Suprapubic skin (tissue), 4 donors: Measurements from ENCODE around the gene METTL25B. TPM values are rescaled to one million over a fixed set of nuclear protein-coding genes. Genes with fewer than 3 reads are reported as not detected.

Source experiments
- DNase-seq, 2 donors: peaks; one replicate each; pipeline ENCODE4 v3.0.0-alpha.2; 2019; ENCODE audit warnings: low spot score in 2 of 2
- H3K27ac ChIP-seq: fragments of 200-600 bp; sonication (generic); one replicate; pipeline ENCODE4 v1.5.1; 2019
- H3K27me3 ChIP-seq: fragments of 200-600 bp; sonication (generic); one replicate; pipeline ENCODE4 v1.5.1; 2019
- H3K36me3 ChIP-seq: fragments of 200-600 bp; sonication (generic); one replicate; pipeline ENCODE4 v1.5.1; 2019
- H3K4me1 ChIP-seq: fragments of 200-600 bp; sonication (generic); one replicate; pipeline ENCODE4 v1.5.1; 2019
- H3K4me3 ChIP-seq: fragments of 200-600 bp; sonication (generic); one replicate; pipeline ENCODE4 v1.5.1; 2019; ENCODE audit warnings: mild to moderate bottlenecking
- H3K9me3 ChIP-seq: fragments of 200-600 bp; sonication (generic); one replicate; pipeline ENCODE4 v1.5.1; 2019
- CTCF ChIP-seq, 2 donors: fragments of 200-600 bp in 1 of 2; fragments of 450-650 bp in 1 of 2; sonication (generic) in 1 of 2; IDR thresholded peaks; one replicate each; pipeline ENCODE4 v1.5.1; 2016 to 2019; ENCODE audit warnings: antibody characterized with exemption in 2 of 2, mild to moderate bottlenecking in 1 of 2, moderate library complexity in 1 of 2
- EP300 ChIP-seq: sonication (generic); formaldehyde crosslinking; IDR thresholded peaks from one replicate; pipeline ENCODE4 v1.6.1; 2017; ENCODE audit warnings: antibody characterized with exemption
- POLR2A ChIP-seq, 2 donors: fragments of 450-650 bp; IDR thresholded peaks; one replicate each; pipeline ENCODE4 v1.6.1; 2017; ENCODE audit warnings: antibody characterized with exemption in 2 of 2, mild to moderate bottlenecking in 2 of 2, moderate library complexity in 2 of 2
- POLR2AphosphoS5 ChIP-seq, 3 donors: sonication (generic); formaldehyde crosslinking; IDR thresholded peaks; one replicate each; pipeline ENCODE4 v1.6.1; 2017; ENCODE audit warnings: antibody characterized with exemption in 3 of 3
- WGBS: methylation state at CpG from one replicate; pipeline ENCODE4 v1.1.5; 2018; 5-methylcytosine and 5-hydroxymethylcytosine counted together
- total RNA-seq, 4 donors: library from RNA; depleted of rRNA; stranded (reverse); fragments of >200 nt; gene quantifications; one replicate each; pipeline ENCODE4 v1.1.0, GENCODE V29; 2016

Gene METTL25B
- total RNA-seq, 4 donors from 2014 or later, result 20.7 to 40.3 (median 34.2) TPM

GRCh38 chr1:156703741-156704140 lies 24.5 kb upstream of the METTL25B start:
- no peak for DNase-seq
- Histone ChIP-seq H3K27me3 (peaks cover 3% of the 10 kb centered on the region), H3K9me3 (no peaks in the 10 kb centered on the region), H3K4me1 (peaks cover 59% of the 10 kb centered on the region), H3K27ac (no peak overlapping the region), H3K36me3 (peaks cover 11% of the 10 kb centered on the region), H3K4me3 (peak overlapping the region; percentile 55)
- WGBS, result 50% methylated on average over 1 of the region's 4 CpGs
- TF ChIP-seq EP300 (no peak), CTCF (IDR thresholded peaks at IDR 0.05) (no peak), POLR2A (IDR thresholded peaks at IDR 0.05) (no peak), POLR2AphosphoS5 (IDR thresholded peaks at IDR 0.05) (no peak)

GRCh38 chr1:156704166-156704711 lies 24.0 kb upstream of the METTL25B start:
- Histone ChIP-seq H3K4me1 (peaks cover 64% of the 10 kb centered on the region), H3K9me3 (no peaks in the 10 kb centered on the region), H3K36me3 (peaks cover 8% of the 10 kb centered on the region), H3K4me3 (peak overlapping the region; percentile 55), H3K27ac (peak overlapping the region; percentile 80), H3K27me3 (peaks cover 3% of the 10 kb centered on the region)
- TF ChIP-seq POLR2AphosphoS5 (IDR thresholded peaks at IDR 0.05) (no peak), CTCF (IDR thresholded peaks at IDR 0.05) (no peak), POLR2A (IDR thresholded peaks at IDR 0.05) (no peak), EP300 (no peak)
- 55% methylated on average over 10 of the region's 10 CpGs for WGBS
- no peak for DNase-seq

GRCh38 chr1:156704930-156705320 lies 23.3 kb upstream of the METTL25B start:
- Histone ChIP-seq H3K27ac (peak overlapping the region; percentile 80), H3K9me3 (no peaks in the 10 kb centered on the region), H3K27me3 (peaks cover 3% of the 10 kb centered on the region), H3K36me3 (peaks cover 1% of the 10 kb centered on the region), H3K4me1 (peaks cover 70% of the 10 kb centered on the region), H3K4me3 (peak overlapping the region; percentile 55)
- TF ChIP-seq EP300 (no peak), CTCF (IDR thresholded peaks at IDR 0.05) (no peak), POLR2A (IDR thresholded peaks at IDR 0.05) (no peak), POLR2AphosphoS5 (IDR thresholded peaks at IDR 0.05) (no peak)
- 7% methylated on average over 4 of the region's 29 CpGs for WGBS
- DNase-seq, result peak in 1 of 2 donors; percentile 84

- no peak for TF ChIP-seq CTCF (IDR thresholded peaks at IDR 0.05)
- TF ChIP-seq EP300, result no peak
- TF ChIP-seq POLR2AphosphoS5 (IDR thresholded peaks at IDR 0.05), result no peak
- TF ChIP-seq POLR2A (IDR thresholded peaks at IDR 0.05), result no peak
- H3K27ac ChIP-seq, result peak within 1 kb of the TSS; percentile 80
- H3K9me3 ChIP-seq, result no peaks in the 10 kb centered on the region
- H3K4me1 ChIP-seq, result peaks cover 75% of the 10 kb centered on the region
- 8% methylated on average over 14 of the region's 42 CpGs for WGBS
- H3K4me3 ChIP-seq, result peak within 1 kb of the TSS; percentile 55
- H3K27me3 ChIP-seq, result peaks cover 3% of the 10 kb centered on the region
- no peaks in the 10 kb centered on the region for H3K36me3 ChIP-seq
- DNase-seq, result peak in 1 of 2 donors; percentile 76
Observed at GRCh38 chr1:156705321-156705917, 22.9 kb upstream of the METTL25B start, which contains the start of gene CRABP2. Gene CRABP2, minus strand, starts transcription at chr1:156705583. Its CDS starts 137 bp downstream, at chr1:156705446.

- H3K9me3 ChIP-seq, result no peaks in the 10 kb centered on the region
- H3K27me3 ChIP-seq, result peaks cover 3% of the 10 kb centered on the region
- no peaks in the 10 kb centered on the region for H3K36me3 ChIP-seq
- H3K27ac ChIP-seq, result peak overlapping the region; percentile 80
- under 1% methylated on average over 27 of the region's 45 CpGs for WGBS
- TF ChIP-seq POLR2AphosphoS5 (IDR thresholded peaks at IDR 0.05), result no peak
- peak; percentile 78 to 83 for TF ChIP-seq CTCF (IDR thresholded peaks at IDR 0.05)
- no peak for TF ChIP-seq POLR2A (IDR thresholded peaks at IDR 0.05)
- TF ChIP-seq EP300, result no peak
- peaks cover 82% of the 10 kb centered on the region for H3K4me1 ChIP-seq
- DNase-seq, result peak; percentile 85 to 89
- peak overlapping the region; percentile 55 for H3K4me3 ChIP-seq
Observed at GRCh38 chr1:156705918-156706656, 22.2 kb upstream of the METTL25B start.
